GM21529 (cell line): ENCODE measurements around the gene PPP6R2.

ENCODE experiments used
- ATAC-seq: cut with Tn5 transposase; IDR thresholded peaks from one replicate; pipeline ENCODE4 v1.9.1; 2021; ENCODE audit not compliant: unreplicated experiment

The PPP6R2 gene

DNA sequence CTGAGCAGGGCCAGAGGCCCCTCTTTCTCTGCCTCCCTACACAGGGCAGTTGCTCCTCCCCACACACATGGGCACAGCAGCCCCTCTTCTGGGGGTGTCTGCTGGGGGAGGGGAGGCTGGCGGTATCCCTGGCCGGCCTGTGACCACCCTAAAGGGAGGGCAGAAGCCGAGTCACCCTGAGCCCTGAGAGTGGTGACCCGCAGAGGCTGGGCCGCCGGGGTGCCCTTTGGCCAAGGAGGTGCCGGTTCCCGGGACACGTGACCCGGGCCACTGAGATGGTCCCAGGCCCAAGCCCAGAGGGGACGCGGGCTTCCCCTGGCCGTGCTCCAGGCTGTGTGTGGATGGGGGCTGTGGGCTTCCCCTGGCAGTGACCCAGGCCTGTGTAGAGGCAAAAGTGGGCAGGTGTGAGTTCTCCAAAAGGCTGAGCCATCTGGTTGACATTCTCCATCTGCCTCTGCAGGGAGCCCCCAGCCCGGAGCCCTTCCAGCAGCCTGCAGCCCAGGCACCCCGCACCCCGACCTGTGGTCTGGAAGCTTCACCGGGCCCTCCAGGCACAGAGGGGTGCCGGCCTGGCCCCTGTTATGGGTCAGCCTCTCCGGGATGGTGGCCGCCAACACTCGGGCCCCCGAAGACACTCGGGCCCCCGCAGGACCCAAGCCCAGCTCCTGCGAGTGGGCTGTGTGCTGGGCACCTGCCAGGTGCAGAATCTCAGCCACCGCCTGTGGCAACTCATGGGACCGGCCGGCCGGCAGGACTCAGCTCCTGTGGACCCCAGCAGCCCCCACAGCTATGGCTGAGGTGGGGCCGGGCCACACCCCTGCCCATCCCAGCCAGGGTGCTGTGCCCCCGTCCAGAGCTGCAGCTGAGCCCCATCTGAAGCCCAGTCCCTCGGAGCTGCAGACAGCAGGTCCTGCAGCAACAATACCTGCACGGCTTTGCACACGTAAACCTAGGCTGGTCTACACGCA is 139.3 kb downstream of the PPP6R2 start:
- ATAC-seq, result no peak

DNA sequence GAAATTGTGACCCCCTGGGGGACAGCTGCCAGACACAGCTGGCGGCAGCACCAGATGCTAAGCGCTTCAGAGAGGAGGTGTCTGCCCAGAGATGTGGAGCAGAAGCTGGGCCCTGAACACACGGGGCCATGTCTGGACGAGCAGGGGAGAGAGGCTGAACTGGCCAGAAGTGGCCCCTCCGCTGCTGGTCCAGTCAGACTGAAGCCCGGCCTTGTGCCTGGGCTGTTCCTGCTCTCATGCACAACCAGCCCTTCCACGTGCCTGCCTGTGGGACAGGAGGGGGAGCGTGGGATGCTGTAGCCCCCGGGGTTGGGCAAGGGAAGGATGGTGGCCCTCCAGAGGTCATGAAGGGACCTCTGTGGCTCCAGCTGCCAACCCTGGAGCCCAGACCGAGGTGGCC is 140.0 kb downstream of the PPP6R2 start:
- no peak for ATAC-seq

DNA sequence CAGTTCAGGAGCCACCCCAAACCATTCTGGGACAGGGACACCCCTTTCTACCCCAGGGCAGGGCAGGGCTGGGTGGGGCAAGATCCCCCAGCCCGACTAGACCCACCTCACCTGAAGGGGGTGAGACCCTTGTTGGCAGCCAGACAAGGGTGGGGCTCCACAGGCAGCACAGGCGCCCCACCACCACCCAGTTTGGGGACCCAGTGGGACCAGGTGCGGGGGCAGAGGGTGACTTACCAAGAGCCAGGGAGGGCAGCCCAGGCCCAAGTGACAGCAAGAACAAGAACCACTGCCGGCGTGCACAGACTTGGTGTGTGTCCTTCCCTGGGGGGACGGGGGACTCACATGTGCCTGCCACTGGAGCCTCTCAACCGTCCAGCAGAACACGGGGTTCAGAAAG is 140.4 kb downstream of the PPP6R2 start:
- no peak for ATAC-seq

DNA sequence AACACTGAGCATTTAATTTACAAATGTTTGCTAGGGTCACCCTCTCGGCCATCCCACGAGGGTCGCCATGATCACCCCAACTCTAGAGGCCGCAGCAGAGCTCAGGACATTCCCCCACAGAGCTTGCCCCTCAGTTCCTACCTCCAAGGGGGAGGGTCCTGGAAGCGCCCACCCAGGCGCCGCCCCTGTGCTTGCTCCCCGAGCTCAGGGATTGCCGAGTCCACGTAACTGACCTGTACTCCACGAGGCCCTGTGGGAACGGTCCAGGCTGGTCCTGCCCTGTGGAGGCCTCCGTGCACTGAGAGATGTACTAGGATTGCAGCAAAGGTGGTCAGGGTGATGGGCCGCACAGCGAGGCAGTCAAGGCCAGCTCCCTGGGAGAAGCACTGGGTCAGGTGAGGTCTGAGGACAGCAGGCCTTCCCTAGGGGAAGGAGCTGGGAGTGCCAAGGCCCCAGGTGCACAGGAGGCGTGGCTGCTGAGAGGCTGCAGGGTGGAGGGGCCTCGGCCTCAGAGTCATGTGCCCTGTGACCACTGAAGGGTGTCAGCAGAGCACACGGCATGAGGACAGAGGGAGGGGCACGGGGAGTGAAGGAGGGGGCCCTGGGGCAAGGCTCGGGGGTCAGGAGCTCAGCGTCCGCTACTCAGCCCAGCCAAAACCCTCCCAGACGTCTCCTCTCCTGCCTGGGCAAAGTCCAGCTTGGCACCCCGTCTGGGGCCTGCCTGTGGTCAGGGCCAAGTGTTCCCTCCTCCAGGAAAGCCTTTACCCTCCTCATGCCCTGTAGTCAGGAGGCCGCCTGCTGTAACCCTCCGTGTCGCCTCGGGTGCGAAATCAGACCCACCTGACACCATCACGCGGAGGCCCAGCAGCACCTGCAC is 141.1 kb downstream of the PPP6R2 start:
- ATAC-seq, result no peak

DNA sequence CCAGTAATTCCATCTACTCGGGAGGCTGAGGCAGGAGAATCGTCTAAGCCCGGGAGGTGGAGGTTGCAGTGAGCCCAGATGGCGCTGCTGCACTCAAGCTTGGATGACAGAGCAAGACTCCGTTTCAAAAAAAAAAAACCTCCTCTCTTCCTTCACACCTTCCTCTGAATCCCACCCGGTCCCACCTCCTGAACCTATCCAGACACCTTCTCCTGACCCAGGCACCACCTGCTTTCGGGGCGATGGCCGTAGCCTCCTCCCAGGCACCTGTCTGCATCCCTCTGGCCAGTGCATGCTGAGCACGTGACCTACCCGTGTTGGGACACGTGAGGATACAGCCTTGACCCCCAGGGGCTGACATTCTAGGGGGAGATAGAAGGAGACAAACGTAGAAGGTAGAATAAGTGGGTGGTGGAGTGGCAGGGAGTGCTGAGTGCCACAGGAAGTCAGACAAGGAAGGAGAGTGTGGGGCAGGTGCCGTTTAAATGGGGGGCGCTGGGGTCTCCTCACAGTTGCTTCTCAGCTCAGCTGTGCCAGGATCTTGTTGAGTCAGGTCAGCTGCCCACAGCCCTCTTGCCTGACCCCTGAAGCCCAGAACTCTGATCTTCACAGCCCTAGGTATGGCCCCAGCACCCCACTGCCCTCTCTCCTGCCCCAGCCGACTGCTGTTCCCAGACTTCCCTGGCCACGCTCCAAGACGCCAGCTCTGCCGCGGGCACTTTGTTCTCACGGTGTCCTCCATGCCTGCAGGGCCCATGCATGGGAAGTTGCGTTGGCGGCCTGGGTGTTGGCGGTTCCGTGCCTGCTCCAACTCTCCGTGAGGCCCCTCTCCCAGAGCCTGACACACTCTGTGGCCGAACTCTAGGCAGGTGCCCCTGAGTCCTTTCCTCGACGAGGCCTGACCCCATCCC is 142.3 kb downstream of the PPP6R2 start:
- no peak for ATAC-seq

DNA sequence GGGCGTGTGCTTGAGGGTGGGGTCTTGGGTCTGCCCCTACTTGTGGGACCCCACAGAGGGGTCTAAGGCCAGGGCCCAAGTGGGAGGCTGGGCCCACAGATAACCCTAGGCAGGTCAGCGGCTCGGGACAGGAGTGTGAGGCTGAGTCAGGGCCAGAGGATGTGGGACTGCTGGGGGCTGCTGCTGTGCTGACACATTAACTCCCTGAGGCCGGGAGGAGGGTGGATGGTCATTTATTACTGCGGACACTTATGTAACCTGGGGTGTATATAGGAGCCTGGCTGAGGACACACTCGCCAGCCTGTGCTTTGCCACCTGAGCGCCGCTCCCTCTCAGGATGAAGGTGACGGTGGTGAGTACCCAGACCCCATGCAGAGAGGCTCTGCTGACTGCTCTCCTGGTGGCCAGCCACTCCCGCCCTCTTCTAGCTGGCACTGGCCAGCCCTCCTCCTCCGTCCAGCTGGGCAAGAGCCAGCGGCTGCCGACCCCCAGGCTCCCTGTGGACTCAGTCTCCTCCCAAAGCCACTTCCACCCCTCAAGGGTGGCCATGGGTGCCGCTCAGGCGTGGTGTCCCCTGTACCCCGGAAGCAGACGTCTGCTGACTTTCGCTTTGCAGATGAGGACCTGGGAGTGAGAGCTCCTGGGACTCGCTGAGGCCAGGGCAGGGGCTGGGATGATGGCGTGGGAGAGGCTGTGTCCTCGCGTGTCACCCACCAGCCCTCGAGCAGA is 143.6 kb downstream of the PPP6R2 start, which contains the start of gene MIOX:
Gene MIOX, plus strand, starts transcription at position 299 of the 729 bp plus-strand sequence. Its CDS starts 39 bp downstream, at position 338.
- ATAC-seq, result no peak

DNA sequence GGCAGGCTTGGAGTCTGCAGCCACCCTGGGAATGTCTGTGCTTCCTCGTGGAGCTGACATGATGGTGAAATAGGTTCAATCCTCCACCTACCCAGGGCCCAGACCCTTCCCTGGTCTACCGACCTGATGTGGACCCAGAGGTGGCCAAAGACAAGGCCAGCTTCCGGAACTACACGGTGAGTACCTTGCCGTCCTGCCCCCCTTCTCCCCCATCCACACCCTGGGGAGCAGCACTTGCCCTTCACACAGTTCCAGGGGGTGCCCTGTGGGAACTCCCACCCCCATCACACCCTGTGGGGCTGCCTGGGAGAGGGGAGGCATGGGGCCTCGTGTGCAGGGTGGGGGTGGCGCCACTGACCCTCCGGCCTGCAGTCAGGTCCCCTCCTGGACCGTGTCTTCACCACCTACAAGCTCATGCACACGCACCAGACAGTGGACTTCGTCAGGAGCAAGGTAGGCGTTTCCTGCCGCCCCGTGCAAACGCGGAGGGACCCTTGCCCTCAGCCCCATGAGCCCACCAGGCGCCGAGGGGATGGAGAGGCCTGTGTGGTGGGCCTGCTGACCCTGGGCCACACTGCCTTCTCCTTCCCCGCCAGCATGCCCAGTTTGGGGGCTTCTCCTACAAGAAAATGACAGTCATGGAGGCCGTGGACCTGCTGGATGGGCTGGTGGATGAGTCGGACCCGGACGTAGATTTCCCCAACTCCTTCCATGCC is 144.3 kb downstream of the PPP6R2 start:
- no peak for ATAC-seq

DNA sequence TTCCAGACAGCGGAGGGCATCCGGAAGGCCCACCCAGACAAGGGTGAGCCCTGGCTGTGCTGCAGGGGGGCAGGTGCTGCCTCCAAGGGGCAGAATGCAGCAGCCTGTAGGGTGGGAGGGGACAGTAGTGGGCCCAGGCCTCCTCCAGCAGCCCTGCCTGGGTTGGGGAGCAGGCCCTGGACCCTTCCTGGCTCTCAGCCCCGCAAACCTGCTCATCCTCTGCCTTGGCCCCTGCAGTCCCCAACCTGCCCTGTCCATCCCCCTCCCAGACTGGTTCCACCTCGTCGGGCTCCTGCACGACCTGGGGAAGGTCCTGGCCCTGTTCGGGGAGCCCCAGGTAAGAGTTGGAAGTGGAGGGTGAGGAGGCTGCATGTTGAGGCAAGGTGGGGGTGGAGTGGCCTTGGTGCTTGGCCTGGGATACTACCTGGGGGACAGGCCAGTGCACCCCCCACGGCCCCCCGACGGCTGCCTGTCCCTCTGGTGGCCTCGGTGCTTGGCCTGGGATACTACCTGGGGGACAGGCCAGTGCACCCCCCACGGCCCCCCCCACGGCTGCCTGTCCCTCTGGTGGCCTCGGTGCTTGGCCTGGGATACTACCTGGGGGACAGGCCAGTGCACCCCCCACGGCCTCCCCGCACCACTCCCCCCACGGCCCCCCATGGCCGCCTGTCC is 145.0 kb downstream of the PPP6R2 start:
- no peak for ATAC-seq

DNA sequence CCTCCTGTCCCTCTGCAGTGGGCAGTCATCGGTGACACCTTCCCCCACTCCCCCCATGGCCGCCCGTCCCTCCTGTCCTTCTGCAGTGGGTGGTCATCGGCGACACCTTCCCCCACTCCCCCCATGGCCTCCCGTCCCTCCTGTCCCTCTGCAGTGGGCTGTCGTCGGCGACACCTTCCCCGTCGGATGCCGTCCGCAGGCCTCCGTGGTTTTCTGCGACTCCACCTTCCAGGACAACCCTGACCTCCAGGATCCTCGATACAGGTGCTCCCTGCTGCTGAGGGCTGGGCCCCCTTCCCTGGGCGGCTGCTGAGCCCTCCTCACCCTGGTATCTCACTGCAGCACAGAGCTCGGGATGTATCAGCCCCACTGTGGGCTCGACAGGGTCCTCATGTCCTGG is 145.8 kb downstream of the PPP6R2 start:
- no peak for ATAC-seq

DNA sequence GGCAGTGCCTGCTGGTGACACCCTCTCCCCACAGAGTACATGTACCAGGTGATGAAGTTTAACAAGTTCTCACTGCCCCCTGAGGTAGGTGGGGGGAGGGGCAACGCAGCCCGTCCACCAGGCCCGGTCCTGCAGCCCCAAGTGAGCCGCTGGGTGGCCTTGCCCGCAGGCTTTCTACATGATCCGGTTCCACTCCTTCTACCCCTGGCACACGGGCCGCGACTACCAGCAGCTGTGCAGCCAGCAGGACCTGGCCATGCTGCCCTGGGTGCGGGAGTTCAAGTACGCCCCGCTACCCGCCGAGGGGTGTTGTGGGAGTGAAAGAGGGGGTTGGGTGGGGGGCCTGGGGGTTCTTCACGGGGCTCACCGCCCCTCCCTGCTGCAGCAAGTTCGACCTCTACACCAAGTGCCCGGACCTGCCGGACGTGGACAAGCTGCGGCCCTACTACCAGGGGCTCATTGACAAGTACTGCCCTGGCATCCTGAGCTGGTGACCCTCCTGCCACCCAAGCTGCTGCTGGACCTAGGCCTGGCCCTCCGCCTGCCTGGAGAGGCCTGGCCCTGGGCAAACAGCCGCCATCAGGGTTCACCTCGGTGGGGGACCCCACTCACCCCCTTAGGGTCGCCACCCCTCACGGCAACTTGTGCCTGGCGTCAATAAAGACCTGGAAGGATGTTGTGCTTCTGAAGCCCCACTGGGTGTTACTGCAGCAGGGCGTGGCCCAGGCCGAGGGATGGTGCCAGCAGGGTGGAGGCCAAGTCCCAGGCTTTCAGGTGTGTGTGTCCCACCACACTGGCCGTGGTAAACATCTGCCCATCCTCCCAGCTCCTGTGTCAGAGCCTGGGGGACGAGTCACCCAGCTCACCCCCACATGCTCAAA is 146.5 kb downstream of the PPP6R2 start:
- ATAC-seq, result no peak

DNA sequence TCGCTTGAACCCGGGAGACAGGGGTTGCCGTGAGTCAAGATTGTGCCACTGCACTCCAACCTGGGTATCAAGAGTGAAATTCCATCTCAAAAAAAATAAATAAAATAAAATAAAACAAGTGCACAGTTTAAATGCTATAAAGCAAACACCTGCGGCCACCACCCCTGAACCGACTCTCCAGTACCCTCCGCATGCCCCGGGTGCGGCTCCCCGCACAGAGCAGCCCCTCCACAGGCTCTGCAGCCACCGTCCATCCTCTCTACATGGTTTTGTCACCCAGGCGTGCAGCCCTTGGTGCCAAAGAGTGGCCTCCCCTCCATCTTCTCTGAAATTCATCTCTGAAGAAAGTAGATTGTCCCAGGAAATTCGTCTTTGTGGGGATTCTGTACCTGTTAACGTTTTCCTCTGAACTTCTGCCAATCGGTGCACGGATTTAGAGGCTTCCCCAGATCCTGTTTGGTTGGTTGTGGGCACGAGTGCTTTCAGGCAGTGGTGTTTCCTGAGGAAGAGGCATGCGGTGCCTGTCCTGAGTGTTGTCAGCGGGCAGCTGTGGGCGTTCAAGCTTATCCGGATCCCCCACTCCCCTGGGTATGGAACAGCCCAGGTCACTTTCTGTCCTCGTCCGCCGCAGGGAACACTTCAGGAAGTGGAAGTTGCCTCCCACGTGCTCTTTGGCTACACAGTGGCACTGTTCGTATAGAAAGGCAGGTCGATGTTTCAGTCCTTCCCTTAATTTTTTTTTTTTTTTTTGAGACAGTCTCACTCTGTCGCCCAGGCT is 147.6 kb downstream of the PPP6R2 start:
- ATAC-seq, result no peak
